Fibroblast of pulmonary artery (primary cell): ENCODE measurements around the gene MAGIX.

ENCODE experiments used
- DNase-seq: peaks from one replicate; pipeline ENCODE4 v3.0.0-alpha.2; 2010; ENCODE audit warnings: low read depth
- H3K4me3 ChIP-seq: replicated peaks from 2 replicates; pipeline ENCODE4 v1.5.1; 2011; ENCODE audit warnings: low read depth, mild to moderate bottlenecking, control low read depth, low read length, moderate library complexity
- TF ChIP-seq, protein P1 (sequence below): IDR thresholded peaks from 2 replicates; pipeline ENCODE4 v1.5.1; 2011; ENCODE audit warnings: mild to moderate bottlenecking, control low read depth, low read length, inconsistent platforms; ENCODE audit errors: missing control alignments

The MAGIX gene

DNA sequence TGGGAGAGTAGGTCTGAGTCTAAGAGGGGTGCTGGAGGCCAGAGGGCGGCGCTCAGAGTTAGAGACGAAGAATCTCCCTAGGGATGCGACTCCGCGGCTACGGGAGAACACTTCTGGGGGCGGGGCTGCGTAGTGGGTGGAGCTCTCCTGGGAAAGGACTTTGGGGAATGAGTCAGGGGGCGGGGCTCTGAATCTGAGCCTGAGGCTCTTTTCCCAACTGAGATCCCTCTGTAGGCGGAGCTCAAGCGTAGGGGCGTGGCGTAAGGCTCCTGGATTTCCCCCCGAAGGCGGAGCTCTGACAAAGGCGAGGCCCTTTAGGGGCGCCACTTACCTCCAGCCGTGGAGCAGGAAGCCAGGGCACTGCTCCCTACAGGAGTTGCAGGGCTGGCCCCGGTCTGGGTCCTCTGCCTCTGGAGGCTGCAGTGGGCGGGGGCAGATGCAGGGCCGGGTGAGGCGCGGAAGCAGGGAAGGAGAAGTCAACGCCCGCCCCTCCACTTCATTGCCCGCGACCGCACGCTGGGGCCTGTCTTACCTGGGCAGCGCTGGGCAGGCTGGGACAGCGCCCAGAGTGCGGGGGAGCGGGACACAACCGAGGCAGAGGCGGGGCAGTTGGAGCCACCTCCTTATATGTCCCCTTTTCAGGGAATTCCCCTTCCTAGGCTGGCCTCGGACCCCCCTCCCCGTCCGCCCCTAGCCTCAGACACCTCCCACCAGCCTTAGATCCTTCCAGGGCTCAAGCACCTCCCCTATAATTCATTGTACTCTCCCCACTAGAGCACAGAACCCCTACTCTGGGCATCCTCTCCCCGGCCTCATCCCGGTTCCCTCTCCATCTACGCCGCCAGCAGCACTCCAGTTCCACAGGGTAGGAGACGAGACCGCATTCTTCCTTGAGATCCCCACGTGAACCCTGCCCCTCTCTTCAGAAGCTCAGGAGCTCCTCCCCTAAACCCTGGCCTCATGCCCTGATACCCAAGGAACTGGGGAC is 22.0 kb downstream of the MAGIX start:
- TF ChIP-seq, protein P1, sequence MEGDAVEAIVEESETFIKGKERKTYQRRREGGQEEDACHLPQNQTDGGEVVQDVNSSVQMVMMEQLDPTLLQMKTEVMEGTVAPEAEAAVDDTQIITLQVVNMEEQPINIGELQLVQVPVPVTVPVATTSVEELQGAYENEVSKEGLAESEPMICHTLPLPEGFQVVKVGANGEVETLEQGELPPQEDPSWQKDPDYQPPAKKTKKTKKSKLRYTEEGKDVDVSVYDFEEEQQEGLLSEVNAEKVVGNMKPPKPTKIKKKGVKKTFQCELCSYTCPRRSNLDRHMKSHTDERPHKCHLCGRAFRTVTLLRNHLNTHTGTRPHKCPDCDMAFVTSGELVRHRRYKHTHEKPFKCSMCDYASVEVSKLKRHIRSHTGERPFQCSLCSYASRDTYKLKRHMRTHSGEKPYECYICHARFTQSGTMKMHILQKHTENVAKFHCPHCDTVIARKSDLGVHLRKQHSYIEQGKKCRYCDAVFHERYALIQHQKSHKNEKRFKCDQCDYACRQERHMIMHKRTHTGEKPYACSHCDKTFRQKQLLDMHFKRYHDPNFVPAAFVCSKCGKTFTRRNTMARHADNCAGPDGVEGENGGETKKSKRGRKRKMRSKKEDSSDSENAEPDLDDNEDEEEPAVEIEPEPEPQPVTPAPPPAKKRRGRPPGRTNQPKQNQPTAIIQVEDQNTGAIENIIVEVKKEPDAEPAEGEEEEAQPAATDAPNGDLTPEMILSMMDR, result no peak
- H3K4me3 ChIP-seq, result peak overlapping the region; percentile 69
- DNase-seq, result peak; percentile 91

DNA sequence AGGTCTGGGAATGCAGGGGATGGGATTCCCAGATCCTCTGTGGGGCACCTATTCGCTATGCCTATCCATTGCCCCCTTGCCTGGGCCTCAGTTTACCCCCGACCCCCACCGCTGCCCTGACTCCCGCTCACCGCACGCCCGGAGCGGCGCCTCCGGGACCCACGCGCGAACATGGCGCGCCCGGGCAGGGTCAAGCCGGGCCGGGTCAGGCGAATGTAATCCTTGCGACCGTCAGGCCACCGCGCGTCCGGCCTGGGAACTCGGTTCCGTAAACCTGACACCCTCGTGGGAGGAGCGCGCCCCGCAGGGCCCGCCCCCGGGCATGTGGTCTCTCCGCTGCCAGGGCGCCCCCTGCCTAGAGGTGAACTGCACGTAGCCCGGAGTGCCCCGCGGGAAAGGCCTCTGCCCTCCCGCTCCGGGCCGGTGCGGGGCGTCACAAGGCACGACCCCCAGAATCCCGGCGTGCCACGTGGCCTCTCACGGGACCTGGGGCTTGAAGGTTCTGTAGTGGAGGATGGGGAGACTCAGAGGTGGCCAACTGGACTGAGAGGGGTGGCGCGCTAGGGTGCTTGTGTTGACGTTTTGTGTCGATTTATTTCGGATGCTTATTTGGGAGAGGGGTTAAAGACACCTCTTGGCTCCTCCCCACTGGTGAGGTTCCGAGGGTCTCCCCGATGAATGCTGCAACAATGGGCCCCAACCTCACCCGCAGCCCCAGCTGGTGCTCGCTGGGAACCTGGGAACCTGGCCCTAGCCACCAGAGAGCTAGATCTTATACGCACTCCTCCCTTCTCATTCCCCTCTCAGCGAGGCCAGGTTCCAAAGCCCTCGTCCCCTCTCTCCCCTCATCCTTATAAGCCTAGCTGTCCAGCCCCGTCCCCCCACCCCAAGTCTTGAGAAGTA is 23.8 kb downstream of the MAGIX start, which contains the start of gene PRICKLE3:
TSS of gene PRICKLE3 (minus strand) at position 249 of the 903 bp plus-strand sequence. CDS start at position 173, 76 bp downstream.
- TF ChIP-seq, protein P1, result no peak
- H3K4me3 ChIP-seq, result peak within 1 kb of the TSS; percentile 69
- DNase-seq, result peak; percentile 46

DNA sequence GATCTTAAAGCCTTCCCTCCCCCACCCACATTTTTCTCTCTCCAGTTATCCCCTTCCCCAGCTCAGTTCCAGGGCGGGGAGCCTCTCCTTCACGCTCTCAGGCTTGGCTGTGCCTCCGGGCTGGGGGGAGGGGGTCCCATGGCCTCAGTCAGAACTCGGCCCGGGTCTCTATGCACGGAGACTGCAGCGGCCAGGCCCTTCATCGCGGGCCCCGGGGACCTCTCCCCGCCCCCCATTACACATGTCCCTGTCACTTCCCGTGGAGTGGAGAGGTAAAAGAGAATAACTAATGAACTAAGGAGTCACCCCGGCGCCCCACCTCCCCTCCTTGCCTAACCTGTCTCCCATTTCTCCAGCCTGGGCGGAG is 24.5 kb downstream of the MAGIX start:
- no peak for DNase-seq
- H3K4me3 ChIP-seq, result no peak overlapping the region
- TF ChIP-seq, protein P1, result no peak

DNA sequence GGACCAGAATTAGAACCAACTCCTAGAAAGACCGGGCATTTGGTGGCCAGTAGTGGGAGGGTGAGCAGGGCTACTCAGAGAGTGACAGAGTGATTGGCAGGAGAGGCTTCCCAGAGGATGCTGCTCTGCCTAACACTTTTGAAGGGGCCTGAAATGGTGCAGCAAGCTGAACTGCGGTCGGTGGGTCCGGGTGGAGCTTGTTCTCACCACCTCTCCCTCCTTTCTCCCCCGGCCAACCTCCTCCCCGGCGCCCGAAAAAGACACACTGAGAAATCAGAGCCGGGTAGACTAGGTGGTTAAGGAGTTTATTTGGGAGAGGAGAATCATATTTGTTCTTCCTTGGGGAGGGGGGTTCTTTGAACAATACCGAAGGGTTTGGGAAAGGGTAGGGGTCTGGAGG is 25.0 kb downstream of the MAGIX start:
- DNase-seq, result no peak
- H3K4me3 ChIP-seq, result no peak overlapping the region
- TF ChIP-seq, protein P1, result no peak

DNA sequence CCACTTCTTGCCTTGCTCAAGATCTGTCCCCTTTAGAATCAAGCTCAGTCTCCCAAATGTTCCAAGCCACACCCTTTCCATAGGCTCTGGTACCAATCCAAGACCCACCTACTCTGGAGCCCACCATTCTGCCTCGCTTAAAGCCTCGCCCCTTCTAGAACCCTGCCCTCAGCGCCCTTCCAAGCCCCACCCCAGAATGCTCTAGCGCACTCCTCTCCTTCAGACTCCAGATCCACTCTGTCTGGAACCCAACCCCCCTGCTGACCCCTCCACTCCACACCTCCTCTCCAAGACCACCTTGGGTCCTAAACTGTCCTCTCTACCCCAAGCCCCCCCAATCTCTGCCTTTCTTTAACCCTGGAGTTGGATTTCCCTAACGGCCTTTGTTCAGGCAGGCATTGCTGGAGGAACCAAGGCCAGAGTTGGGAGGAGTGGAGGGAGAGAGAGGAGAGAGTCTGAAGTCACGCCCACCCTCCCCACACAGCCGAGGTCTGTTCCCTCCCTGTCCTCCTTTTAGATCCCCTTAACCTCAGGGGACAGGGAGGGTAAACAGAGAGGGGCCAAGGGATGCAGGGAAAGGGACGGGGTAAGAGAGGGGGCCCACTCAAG is 26.0 kb downstream of the MAGIX start:
- H3K4me3 ChIP-seq, result no peak overlapping the region
- DNase-seq, result no peak
- TF ChIP-seq, protein P1, result no peak

DNA sequence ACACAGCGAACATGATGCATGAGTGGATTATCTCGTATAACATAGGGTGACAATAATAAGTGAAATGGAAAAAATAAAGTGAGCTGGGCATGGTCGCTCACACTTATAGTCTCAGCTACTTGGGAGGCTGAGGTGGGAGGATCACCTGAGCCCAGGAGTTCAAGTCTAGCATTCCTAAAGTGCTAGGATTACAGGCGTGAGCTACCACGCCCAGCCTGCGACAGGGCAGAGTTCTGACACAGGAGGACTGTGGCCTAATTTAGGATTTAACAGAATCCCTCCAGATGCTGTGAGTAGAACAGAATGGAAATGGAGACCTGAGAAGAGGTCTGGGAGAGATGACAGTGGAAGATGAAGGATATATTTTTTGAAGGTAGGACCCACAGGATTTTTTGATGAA is 27.0 kb downstream of the MAGIX start:
- DNase-seq, result no peak
- H3K4me3 ChIP-seq, result peak overlapping the region; percentile 51
- TF ChIP-seq, protein P1, result no peak
